ENCODE measurements around the gene ACTN1.

The ACTN1 gene

DNA sequence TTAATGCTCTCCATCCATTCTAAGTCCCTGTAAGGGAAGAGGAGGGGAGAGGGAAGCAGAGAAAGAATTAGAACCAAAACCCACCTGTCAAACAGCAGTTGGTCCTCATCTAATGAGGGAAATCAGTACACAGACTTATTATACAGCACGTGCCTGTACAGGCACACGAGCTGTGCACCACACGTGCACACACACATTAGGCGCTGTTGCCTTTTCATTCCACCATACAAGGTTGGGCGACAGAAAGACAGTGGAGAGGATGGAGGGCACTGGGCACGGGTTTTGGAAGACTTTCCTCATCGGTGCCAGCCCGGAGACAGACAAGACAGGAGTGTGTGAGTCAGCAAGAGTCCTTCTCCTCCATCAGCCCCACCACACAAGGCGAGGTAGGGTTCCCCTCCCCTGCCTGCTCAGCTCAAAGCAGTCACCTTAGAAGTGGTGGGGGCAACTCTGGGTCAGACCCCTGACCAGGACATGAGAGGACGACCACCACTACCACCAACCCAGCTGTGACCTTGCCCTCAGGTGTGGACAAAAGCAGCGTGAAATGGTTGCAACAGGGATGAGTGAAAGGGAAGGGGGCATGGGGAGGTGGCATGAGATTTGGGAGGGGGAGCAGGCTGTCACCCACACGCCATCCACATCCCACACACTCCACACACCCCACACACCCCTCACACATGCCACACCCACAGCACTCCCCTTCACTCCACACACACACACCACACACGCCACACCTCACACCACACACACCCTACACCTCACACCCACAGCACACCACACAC, 80.7 kb downstream of the ACTN1 start:
- TF ChIP-seq CTCF (conservative IDR thresholded peaks at IDR 0.05; ENCODE audit: low read length): no peak
- DNase-seq (ENCODE audit: low read depth): no peak
- H3K4me3 ChIP-seq (ENCODE audit: low read length): no peak overlapping the region

DNA sequence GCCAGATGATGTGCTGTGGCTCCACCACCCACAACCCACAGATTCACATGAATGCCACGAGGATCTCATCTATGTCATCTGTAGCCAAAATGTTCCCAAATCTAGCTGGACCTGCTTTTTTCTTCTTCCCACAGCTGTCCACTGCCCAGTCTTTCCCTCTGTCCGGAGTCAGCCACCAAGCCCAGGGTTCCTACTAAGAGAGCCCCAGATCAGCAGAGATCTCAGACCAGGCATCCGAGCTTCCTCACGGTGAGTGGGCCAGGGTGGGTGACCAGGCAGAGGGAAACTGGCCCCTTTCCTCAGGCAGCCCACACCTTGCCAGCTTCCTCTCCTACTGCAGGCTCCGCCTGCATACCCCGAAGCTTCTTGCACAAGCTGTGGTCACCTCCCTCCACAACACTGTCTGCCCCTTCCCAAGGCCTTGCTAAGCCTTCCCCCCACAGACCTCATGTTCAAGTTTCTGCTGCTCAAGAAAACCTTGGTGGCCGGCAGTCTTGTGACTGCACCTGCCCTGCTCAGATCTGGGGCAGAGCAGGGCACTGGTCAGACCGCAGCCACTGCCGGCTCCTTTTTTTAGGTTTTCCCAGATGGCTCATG, 81.4 kb downstream of the ACTN1 start:
- no peak for TF ChIP-seq CTCF (conservative IDR thresholded peaks at IDR 0.05; ENCODE audit: low read length)
- no peak for DNase-seq (ENCODE audit: low read depth)
- H3K4me3 ChIP-seq (ENCODE audit: low read length): no peak overlapping the region

DNA sequence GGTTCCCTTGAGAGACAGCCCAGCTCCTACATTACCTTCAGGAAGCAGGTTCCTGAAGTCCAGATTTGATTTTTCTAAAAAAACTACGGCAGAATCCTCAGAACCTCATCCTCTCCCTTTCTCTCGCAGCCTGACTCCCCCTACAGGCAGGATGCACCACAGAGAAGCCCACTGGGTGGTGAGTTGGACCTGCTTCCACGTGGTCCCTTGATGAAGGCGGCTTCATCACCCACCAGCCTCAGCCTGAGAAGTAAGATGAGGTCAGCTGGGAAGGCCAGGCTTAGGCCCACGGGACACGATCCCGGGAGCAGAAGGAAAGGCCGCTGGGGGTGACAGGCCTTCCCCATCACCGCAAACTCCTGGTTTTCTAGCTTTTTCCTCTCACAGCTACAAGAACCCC, 83.0 kb downstream of the ACTN1 start:
- peak; percentile 37 for TF ChIP-seq CTCF (conservative IDR thresholded peaks at IDR 0.05; ENCODE audit: low read length)
- H3K4me3 ChIP-seq (ENCODE audit: low read length): no peak overlapping the region
- DNase-seq (ENCODE audit: low read depth): no peak

DNA sequence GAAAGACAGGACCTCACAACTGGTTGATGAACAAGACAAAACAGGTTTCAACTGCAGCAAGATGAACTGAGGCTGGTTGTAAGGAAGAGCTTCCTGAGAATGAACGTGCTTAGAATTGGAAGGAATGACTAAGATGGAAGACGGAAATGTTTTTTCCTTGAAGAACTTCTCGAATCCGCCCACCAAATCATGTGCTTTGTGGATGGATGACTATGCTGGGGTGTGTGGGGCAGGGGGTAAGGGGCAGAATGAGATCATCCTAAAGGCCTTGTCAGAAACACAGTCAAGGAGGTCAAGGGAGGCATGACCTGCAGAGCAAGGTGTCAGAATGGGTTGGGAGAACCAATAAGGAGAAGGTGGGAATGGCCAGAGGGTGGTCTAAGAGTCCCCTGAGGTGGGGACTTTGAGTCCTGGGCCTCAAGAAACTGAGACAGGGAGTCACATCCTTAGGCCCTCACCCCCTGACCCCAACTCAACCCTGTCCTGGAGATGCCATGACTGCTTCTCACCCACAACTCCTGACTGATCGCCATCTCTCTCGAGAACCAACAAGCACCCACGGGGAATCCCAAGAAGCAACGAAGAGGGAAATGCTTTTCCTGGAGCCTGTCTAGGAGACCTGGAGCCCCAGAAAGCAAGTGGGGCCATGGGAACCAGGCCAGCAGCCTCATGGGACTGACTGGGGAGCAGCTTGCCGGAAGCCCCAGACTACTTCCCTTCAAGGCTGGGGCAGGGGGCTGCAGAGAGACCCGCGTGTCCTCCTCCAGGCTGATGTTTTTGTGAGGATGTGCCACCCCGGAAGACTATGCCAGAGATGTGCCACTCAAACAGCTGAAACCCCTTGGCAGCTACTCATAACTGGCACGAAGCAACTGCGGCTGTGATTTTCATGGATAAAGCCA, 84.0 kb downstream of the ACTN1 start:
- H3K4me3 ChIP-seq (ENCODE audit: low read length): no peak overlapping the region
- TF ChIP-seq CTCF (conservative IDR thresholded peaks at IDR 0.05; ENCODE audit: low read length): no peak
- no peak for DNase-seq (ENCODE audit: low read depth)

- H3K4me3 ChIP-seq (ENCODE audit: low read length): no peak overlapping the region
- TF ChIP-seq CTCF (conservative IDR thresholded peaks at IDR 0.05; ENCODE audit: low read length): no peak
- no peak for DNase-seq (ENCODE audit: low read depth)
These were observed 85.0 kb downstream of the ACTN1 start for GRCh38 chr14:68894123-68894522.

DNA sequence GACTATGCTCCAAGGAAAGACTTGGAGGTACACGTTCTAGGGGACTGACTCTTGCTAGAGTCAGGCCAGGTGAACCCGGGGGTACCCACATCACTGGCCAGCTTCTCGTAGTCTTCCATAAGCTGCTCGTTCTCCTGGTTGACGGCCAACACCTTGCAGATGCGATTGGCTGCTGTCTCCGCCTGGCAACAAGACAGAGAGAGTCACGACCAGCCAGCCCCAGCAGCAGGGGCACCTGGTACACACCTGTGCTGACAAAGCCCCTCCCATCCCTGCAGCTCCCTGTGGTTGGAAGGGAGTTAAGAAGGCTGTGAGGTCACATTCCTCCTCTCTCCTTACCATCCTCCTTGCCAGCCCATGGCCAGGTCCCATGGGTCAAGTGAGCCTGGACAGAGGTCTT, 85.5 kb downstream of the ACTN1 start:
- no peak for DNase-seq (ENCODE audit: low read depth)
- no peak overlapping the region for H3K4me3 ChIP-seq (ENCODE audit: low read length)
- no peak for TF ChIP-seq CTCF (conservative IDR thresholded peaks at IDR 0.05; ENCODE audit: low read length)
